T47D (cell line): ENCODE results near the gene GAB2.
"Not testable (repeated sequence)": the region's sequence is repeated elsewhere in the genome, so short reads cannot be mapped to it uniquely, and the experiment has no call there.

Experiments used
- DNase-seq, 2 experiments: peaks; one replicate each; pipeline versions ENCODE4 v3.0.0 to v3.0.0-alpha.2; 2011 to 2012; ENCODE audit warnings: low read depth in 1 of 2, low spot score in 1 of 2
- JUND ChIP-seq: IDR thresholded peaks from 2 replicates; pipeline ENCODE4 v1.6.1; 2012; ENCODE audit warnings: low read depth
- in situ Hi-C: cut with HindIII; loops from 2 replicates; pipeline ENCODE4 v1.10.0; 2016; ENCODE audit warnings: low sequenced_read_pairs, low pct_unique_long_range_greater_than_20kb

Gene GAB2

GRCh38 chr11:78417175-78417887, at the start of gene GAB2:
GAB2 (minus strand) TSS chr11:78417820; CDS start chr11:78417720, 100 bp downstream.
- in situ Hi-C loops, result no loop called here
- no peak for TF ChIP-seq JUND
- DNase-seq, result peak; percentile 42 to 86

- in situ Hi-C loops, result no loop called here
- DNase-seq, result no peak
- TF ChIP-seq JUND, result no peak
Observed at GRCh38 chr11:78467370-78467769, 49.8 kb upstream of the GAB2 start.

- no peak for TF ChIP-seq JUND
- DNase-seq, result no peak
- in situ Hi-C loops, result no loop called here
Observed at GRCh38 chr11:78465169-78465942, 47.7 kb upstream of the GAB2 start.

- in situ Hi-C loops, DNase-seq: not testable (repeated sequence)
Observed at GRCh38 chr11:78464787-78465168, 47.2 kb upstream of the GAB2 start.

GRCh38 chr11:78460471-78460870, 42.9 kb upstream of the GAB2 start:
- no peak for DNase-seq
- in situ Hi-C loops, result no loop called here
- TF ChIP-seq JUND, result no peak

GRCh38 chr11:78459738-78460137, 42.1 kb upstream of the GAB2 start:
- TF ChIP-seq JUND, result no peak
- in situ Hi-C loops, result no loop called here
- DNase-seq, result no peak

- DNase-seq, result no peak
- TF ChIP-seq JUND, result no peak
- in situ Hi-C loops, result no loop called here
Observed at GRCh38 chr11:78457448-78457847, 39.8 kb upstream of the GAB2 start.

GRCh38 chr11:78453140-78453935, 35.7 kb upstream of the GAB2 start:
- TF ChIP-seq JUND, result no peak
- DNase-seq, result no peak
- in situ Hi-C loops, result no loop called here

- in situ Hi-C loops, result no loop called here
- no peak for TF ChIP-seq JUND
- DNase-seq, result no peak
Observed at GRCh38 chr11:78451371-78452150, 33.9 kb upstream of the GAB2 start.

- no peak for DNase-seq
- in situ Hi-C loops, result no loop called here
- TF ChIP-seq JUND, result no peak
Observed at GRCh38 chr11:78450866-78451265, 33.2 kb upstream of the GAB2 start.

- no peak for DNase-seq
- TF ChIP-seq JUND, result no peak
- in situ Hi-C loops, result no loop called here
Observed at GRCh38 chr11:78449866-78450265, 32.2 kb upstream of the GAB2 start.

- DNase-seq, result no peak
- TF ChIP-seq JUND, result no peak
- in situ Hi-C loops, result no loop called here
Observed at GRCh38 chr11:78446210-78446609, 28.6 kb upstream of the GAB2 start.
